Islet of Langerhans (tissue), 1 donor: ENCODE measurements around the gene ASCL4.
"Not testable (repeated sequence)": the region's sequence is repeated elsewhere in the genome, so short reads cannot be mapped to it uniquely, and the experiment has no call there.

Source experiments
- FAIRE-seq: peaks from one replicate; lab custom pipeline; 2011; peaks lifted over from hg19 to GRCh38; lab: Jason Lieb, UNC

ASCL4 gene, protein sequence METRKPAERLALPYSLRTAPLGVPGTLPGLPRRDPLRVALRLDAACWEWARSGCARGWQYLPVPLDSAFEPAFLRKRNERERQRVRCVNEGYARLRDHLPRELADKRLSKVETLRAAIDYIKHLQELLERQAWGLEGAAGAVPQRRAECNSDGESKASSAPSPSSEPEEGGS

GRCh38 chr12:107774349-107775029 is at the start of gene ASCL4:
ASCL4 (plus strand) TSS chr12:107774704; CDS start chr12:107775219, 515 bp downstream.
- no peak for FAIRE-seq

DNA sequence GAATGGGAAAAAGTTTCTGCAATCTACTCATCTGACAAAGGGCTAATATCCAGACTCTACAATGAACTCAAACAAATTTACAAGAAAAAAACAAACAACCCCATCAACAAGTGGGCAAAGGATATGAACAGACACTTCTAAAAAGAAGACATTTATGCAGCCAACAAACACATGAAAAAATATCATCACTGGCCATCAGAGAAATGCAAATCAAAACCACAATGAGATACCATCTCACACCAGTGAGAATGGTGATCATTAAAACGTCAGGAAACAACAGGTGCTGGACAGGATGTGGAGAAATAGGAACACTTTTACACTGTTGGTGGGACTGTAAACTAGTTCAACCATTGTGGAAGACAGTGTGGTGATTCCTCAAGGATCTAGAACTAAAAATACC is 47.2 kb upstream of the ASCL4 start:
- FAIRE-seq: not testable (repeated sequence)

DNA sequence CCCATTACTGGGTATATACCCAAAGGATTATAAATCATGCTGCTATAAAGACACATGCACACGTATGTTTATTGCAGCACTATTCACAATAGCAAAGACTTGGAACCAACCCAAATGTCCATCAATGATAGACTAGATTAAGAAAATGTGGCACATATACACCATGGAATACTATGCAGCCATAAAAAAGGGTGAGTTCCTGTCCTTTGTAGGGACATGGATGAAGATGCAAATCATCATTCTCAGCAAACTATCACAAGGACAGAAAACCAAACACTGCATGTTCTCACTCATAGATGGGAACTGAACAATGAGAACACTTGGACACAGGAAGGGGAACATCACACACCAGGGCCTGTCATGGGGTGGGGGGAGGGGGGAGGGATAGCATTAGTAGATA is 46.8 kb upstream of the ASCL4 start:
- FAIRE-seq: not testable (repeated sequence)

DNA sequence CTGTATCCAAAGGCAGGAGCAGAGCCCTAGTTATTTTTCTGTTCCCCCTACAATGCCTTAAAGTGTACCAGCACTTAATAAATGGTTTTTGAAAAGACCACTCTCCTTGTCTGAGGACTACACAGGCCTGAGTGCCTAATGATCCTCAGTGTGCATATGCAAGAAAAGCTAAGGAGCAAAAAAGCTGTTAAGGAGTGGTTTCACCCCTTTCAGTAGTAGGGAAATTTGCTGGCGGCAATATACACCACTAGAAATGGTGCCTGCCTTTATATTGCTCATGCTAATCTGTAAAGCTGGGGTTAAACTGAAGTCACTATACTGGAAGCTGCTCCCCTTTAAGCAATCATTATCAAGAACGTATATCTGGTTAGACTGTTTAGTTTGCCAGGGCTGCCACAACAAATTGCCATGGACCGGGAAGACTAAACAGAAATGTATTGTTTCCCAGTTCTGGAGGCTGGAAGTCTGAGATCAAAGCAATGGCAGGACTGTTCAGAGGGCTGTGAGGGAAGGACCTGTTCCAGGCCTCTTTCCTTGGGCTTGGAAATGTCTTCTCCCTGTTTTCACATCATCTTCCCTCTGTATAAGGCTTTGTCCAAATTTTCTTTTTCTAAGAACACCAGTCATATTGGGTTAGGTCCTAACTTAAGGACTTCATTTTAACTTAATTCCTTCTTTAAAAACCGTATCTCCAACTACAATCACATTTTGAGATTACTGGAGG is 43.7 kb upstream of the ASCL4 start:
- no peak for FAIRE-seq

- FAIRE-seq: no peak
Measured at GRCh38 chr12:107731366-107731765, 43.1 kb upstream of the ASCL4 start.

- FAIRE-seq: no peak
Measured at GRCh38 chr12:107732365-107732764, 42.1 kb upstream of the ASCL4 start.

DNA sequence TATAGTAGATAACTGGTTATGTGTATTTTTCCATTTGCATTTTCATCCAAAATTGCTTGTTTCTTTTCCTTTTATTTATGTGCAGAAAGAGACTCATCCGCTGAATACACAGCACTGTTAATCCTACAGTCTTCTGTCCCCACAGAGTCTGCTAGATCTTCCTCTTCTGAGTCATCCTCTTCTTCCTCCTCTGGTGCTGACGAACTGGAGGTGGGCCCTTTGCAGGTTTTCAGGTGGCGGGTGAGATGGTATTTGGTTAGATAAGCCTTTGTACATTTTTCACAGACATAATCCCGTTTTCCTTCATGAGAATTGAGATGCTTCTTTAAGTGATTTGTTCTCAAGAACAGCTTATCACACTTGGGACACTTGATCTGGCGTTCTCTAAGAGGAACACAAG is 40.4 kb upstream of the ASCL4 start:
- no peak for FAIRE-seq

DNA sequence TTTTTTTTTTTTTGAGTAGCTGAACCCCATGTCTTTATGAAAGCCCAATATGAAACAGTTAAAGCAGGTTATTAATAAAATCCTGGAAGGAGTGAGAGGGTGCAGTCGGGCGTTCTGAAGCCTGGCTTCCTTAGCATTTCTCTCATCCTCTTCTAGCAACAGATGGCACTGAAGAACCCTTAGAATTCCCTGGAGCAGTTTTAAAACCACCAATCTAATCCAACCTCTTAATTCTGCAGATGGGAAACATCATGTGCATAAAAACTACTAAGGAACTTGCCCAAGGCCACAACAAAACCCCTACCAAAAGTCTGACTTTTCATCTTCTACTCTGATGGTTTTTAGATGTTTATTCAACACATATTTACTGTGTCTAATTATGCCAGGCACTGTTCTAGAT is 38.7 kb upstream of the ASCL4 start:
- no peak for FAIRE-seq

DNA sequence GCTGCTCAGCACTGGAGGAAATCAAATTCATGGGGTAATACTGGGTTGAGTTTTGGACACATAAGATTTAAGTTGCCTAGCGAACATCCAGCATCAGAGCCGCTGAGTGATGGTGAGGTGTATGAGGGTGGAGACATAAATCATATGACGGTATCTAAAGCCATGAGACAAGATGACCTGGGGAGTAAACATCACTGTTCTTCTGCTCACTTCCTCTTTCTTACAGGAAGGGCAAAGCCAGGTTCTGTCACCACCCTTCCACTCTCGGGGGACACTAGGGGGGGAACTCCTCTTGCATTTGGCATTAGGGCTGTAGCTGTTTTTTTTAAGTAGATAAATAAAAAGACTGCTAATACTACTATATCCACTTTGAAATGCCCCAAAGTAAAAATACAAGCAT is 37.6 kb upstream of the ASCL4 start:
- no peak for FAIRE-seq

DNA sequence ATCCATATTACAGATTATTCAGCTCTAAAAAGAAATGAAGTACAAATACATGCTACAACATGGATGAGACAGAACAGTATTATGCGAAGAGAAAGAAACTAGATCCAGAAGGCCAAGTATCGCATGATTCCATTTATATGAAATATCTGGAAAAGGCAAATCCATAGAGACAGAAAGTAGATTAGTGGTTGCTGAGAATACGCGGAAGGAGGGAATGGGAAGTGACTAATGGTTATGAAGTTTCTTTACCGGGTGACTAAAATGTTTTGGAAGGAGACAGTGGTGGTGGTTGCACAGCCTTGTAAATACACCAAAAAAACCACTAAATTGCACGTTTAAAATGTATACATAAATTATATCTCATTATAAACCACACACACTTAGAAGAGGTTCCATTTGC is 26.0 kb upstream of the ASCL4 start:
- FAIRE-seq: no peak

DNA sequence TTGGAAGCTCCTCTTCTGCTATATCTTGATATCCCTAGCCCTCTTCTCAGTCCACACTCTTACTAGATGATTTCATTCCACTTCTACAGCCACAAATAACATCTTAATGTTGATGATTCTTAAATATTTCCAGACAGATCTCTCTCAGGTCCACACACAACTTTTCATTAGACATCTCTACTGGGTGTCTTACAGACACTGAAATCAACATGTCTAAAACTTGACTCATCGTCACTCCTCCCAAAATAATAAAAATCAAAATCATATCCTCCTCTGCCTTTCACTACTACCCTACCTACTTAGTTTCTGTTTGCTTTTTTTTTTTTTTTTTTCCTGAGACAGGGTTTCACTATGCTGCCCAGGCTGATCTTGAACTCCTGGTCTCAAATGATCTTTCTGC is 25.4 kb upstream of the ASCL4 start:
- FAIRE-seq: no peak

GRCh38 chr12:107759410-107759809 is 15.1 kb upstream of the ASCL4 start:
- FAIRE-seq: peak; percentile 97

GRCh38 chr12:107760207-107760808 is 14.2 kb upstream of the ASCL4 start:
- FAIRE-seq: no peak

DNA sequence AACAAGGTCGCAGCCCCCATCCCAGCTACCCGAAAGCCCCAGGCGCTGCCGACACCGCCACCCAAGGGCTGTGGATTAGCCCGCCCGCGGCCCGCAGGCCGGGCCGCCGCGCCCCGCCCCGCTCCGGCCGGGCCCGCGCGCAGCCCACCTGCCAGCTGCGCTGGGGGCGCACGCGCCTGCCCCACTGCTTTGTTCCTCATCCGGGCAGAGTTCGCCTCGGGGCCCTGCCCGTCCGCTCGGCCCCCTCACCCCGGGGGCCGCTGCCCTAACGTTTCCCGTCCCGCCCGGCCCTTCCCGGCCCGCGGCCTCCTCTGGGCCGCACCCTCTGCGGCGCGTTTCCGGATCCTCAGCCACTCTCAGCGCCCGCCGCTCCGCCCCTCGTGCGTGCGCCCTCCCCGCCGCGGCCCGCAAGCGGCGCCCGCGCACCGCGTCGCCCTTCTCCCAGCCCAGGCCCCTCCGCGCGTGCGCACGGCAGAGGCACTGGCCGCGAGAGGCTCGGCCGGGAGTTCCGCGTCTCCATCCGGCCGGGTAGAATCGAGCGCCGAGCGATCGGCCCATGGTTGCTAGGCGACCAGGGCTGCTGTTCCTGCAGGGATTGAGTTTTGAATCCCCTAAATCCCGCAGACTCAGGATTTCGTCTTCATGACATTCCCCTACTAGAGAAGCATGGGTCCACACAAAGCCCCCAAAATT is 13.5 kb upstream of the ASCL4 start, which contains the start of gene PRDM4:
TSS of gene PRDM4 (minus strand) at position 329 of the 693 bp plus-strand sequence. CDS start 622 bp downstream, outside the sequence.
- FAIRE-seq: no peak

DNA sequence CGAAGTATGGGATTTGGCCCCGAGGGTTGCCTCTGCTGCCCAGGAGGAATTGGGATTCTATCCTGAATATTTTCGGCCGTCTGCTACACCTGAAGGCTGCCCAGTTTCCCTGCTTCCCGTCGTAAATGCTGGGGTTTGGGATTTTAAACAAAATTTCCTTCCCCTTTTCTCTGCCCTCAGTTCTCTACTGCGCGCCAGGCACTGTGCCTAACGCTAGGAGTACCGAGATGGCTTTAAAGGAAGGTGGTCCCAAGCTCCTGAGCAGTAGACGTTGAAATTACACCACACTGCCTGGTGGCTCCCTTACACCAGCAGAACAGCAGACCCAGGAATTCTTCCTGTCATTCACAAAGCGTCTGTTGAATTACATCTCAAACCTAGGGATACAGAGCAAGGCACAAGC is 13.0 kb upstream of the ASCL4 start:
- no peak for FAIRE-seq

GRCh38 chr12:107762874-107763273 is 11.6 kb upstream of the ASCL4 start:
- no peak for FAIRE-seq

DNA sequence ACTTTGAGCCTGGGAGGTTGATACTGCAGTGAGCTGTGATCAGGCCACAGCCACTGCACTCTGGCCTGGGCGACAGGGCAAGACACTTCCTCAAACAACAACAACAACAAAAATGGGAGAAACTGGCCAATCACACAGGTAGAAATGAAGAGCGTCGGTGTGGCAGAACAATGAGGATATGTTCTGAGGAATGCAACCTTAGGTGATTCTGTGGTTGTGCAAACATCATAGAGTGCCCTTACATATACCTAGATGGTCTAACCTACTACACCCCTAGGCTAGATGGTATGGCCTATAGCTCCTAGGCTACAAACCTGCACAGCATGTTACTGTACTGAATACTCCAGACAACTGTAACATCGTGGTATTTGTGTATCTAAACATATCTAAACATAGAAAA is 9.9 kb upstream of the ASCL4 start:
- no peak for FAIRE-seq

GRCh38 chr12:107765316-107765715 is 9.2 kb upstream of the ASCL4 start:
- FAIRE-seq: no peak

GRCh38 chr12:107767466-107767865 is 7.0 kb upstream of the ASCL4 start:
- FAIRE-seq: no peak

GRCh38 chr12:107775093-107775721 is 703 bp downstream of the ASCL4 start:
- FAIRE-seq: no peak

- no peak for FAIRE-seq
Measured at GRCh38 chr12:107776171-107776570, 1.7 kb downstream of the ASCL4 start.
